Measurements from ENCODE around the gene MYBL2.
A peak's percentile ranks its signal among the peaks of the same experiment; 100 is the strongest.

MYBL2 gene

DNA sequence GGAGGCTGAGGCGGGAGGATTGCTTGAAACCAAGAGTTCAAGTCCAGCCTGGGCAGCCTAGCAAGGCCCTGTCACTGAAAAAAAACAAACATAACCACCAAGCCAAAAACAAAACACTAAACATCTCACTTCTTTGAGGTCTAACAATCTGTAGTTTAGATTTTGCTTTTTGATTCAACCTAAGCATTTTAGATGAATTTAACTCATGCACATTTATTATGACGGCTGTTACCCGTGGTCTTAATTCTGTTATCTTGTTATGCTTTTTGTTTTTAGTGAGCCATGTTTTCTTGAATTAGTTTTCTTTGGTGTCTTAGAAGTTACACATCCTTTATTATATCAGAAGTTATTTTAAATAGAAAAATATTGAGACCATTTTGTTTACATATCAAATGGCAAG, 73.7 kb downstream of the MYBL2 start:
- Histone ChIP-seq H3K9me3 (ENCODE audit: control insufficient read depth, insufficient read depth, low read depth, low read length) (no peaks in the 10 kb centered on the region), H3K4me1 (ENCODE audit: control insufficient read depth, insufficient read depth, low read length) (no peaks in the 10 kb centered on the region), H3K36me3 (ENCODE audit: control insufficient read depth in 2 of 2, insufficient read depth in 1 of 2, low read length in 2 of 2) (no peaks in the 10 kb centered on the region), H3K27ac (ENCODE audit: extremely low read depth, low read depth, low read length) (no peak overlapping the region), H3K4me3 (ENCODE audit: low read depth, low read length) (no peak overlapping the region)
- POLR2A ChIA-PET = no interaction called here
- CTCF ChIA-PET = interaction anchor here (1.0 kb wide), 1 partner anchor 9 kb away, joined by 4 read pairs; no protein-coding TSS in a partner anchor
- no peak for TF ChIP-seq ZNF776 (tag by site-specific recombination; IDR thresholded peaks at IDR 0.05; ENCODE audit: borderline replicate concordance)
- no peak for TF ChIP-seq ZNF521 (tag by site-specific recombination; IDR thresholded peaks at IDR 0.05)
- TF ChIP-seq, protein P1, sequence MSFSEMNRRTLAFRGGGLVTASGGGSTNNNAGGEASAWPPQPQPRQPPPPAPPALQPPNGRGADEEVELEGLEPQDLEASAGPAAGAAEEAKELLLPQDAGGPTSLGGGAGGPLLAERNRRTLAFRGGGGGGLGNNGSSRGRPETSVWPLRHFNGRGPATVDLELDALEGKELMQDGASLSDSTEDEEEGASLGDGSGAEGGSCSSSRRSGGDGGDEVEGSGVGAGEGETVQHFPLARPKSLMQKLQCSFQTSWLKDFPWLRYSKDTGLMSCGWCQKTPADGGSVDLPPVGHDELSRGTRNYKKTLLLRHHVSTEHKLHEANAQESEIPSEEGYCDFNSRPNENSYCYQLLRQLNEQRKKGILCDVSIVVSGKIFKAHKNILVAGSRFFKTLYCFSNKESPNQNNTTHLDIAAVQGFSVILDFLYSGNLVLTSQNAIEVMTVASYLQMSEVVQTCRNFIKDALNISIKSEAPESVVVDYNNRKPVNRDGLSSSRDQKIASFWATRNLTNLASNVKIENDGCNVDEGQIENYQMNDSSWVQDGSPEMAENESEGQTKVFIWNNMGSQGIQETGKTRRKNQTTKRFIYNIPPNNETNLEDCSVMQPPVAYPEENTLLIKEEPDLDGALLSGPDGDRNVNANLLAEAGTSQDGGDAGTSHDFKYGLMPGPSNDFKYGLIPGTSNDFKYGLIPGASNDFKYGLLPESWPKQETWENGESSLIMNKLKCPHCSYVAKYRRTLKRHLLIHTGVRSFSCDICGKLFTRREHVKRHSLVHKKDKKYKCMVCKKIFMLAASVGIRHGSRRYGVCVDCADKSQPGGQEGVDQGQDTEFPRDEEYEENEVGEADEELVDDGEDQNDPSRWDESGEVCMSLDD (tag by site-specific recombination; IDR thresholded peaks at IDR 0.05) = no peak
- TF ChIP-seq ZNF140 (tag by site-specific recombination; IDR thresholded peaks at IDR 0.05) = no peak
- no peak for TF ChIP-seq ZNF792 (tag by site-specific recombination; IDR thresholded peaks at IDR 0.05)
- TF ChIP-seq ZNF121 (tag by site-specific recombination; IDR thresholded peaks at IDR 0.05) = no peak
- TF ChIP-seq TSHZ1 (tag by site-specific recombination; IDR thresholded peaks at IDR 0.05; ENCODE audit: borderline replicate concordance) = no peak
- TF ChIP-seq ZXDB (tag by site-specific recombination; IDR thresholded peaks at IDR 0.05) = no peak
- no peak for TF ChIP-seq EGR2 (tag by site-specific recombination; IDR thresholded peaks at IDR 0.05; ENCODE audit: low read depth)
- TF ChIP-seq ZNF169 (tag by site-specific recombination; IDR thresholded peaks at IDR 0.05) = no peak
- TF ChIP-seq ZBTB7A (tag by site-specific recombination; IDR thresholded peaks at IDR 0.05; ENCODE audit: low read depth) = no peak
- no peak for TF ChIP-seq SP2 (tag by site-specific recombination; IDR thresholded peaks at IDR 0.05)
- no peak for TF ChIP-seq ZNF366 (tag by site-specific recombination; conservative IDR thresholded peaks at IDR 0.05)
- TF ChIP-seq ZNF404 (tag by site-specific recombination; IDR thresholded peaks at IDR 0.05) = no peak
- TF ChIP-seq ZNF623 (tag by site-specific recombination; IDR thresholded peaks at IDR 0.05) = no peak

- Histone ChIP-seq H3K4me1 (ENCODE audit: control insufficient read depth, insufficient read depth, low read length) (peaks cover 9% of the 10 kb centered on the region), H3K27ac (ENCODE audit: extremely low read depth, low read depth, low read length) (no peak overlapping the region), H3K4me3 (ENCODE audit: low read depth, low read length) (no peak overlapping the region), H3K36me3 (ENCODE audit: control insufficient read depth in 2 of 2, insufficient read depth in 1 of 2, low read length in 2 of 2) (no peaks in the 10 kb centered on the region), H3K9me3 (ENCODE audit: control insufficient read depth, insufficient read depth, low read depth, low read length) (no peaks in the 10 kb centered on the region)
- POLR2A ChIA-PET = interaction anchor here (0.8 kb wide), 1 partner anchor 73 kb away, joined by 4 read pairs; no protein-coding TSS in a partner anchor
- CTCF ChIA-PET = interaction anchor here (0.6 kb wide), 3 partner anchors 51 to 336 kb away, joined by 3 read pairs; no protein-coding TSS in a partner anchor
- TF ChIP-seq SCRT2 (tag by site-specific recombination; IDR thresholded peaks at IDR 0.05) = no peak
- TF ChIP-seq BCL11B (tag by site-specific recombination; IDR thresholded peaks at IDR 0.05; ENCODE audit: low read depth) = no peak
- TF ChIP-seq ZNF26 (tag by site-specific recombination; IDR thresholded peaks at IDR 0.05) = no peak
- TF ChIP-seq KLF10 (tag by site-specific recombination; IDR thresholded peaks at IDR 0.05) = no peak
- TF ChIP-seq ZNF394 (tag by site-specific recombination; IDR thresholded peaks at IDR 0.05; ENCODE audit: borderline replicate concordance) = no peak
- no peak for TF ChIP-seq ZBTB20 (tag by site-specific recombination; IDR thresholded peaks at IDR 0.05)
- no peak for TF ChIP-seq TSHZ1 (tag by site-specific recombination; IDR thresholded peaks at IDR 0.05; ENCODE audit: borderline replicate concordance)
- no peak for TF ChIP-seq ZNF670 (tag by site-specific recombination; IDR thresholded peaks at IDR 0.05; ENCODE audit: low read depth)
- TF ChIP-seq ZNF335 (tag by site-specific recombination; conservative IDR thresholded peaks at IDR 0.05) = 0 out of 2 replicates have a peak, but pooled peaks have one; percentile 15
These were observed 77.3 kb downstream of the MYBL2 start for GRCh38 chr20:43744151-43744611.
